HL-60 (cell line): ENCODE measurements around the gene MEG3.

Experiments
- CTCF ChIP-seq: IDR thresholded peaks from one replicate; pipeline ENCODE4 v1.5.1; 2011; ENCODE audit warnings: low read length, control low read depth, inconsistent platforms; ENCODE audit not compliant: insufficient read depth
- POLR2AphosphoS5 ChIP-seq: IDR thresholded peaks from 2 replicates; pipeline ENCODE4 v1.6.1; 2012; ENCODE audit warnings: low read depth
- REST ChIP-seq: IDR thresholded peaks from 2 replicates; pipeline ENCODE4 v1.6.1; 2012; ENCODE audit warnings: low read depth; ENCODE audit not compliant: insufficient replicate concordance
- SPI1 ChIP-seq: IDR thresholded peaks from 2 replicates; pipeline ENCODE4 v1.6.1; 2012; ENCODE audit warnings: low read depth, mild to moderate bottlenecking, borderline replicate concordance

GRCh38 chr14:100791995-100792394 lies 33.9 kb upstream of the MEG3 start:
- TF ChIP-seq CTCF: no peak
- TF ChIP-seq POLR2AphosphoS5: no peak
- TF ChIP-seq SPI1: no peak
- TF ChIP-seq REST: no peak
